WTC11 (cell line): ENCODE measurements around the gene H2BW1.

Experiments used
- ATF1 ChIP-seq: sonication (generic); formaldehyde crosslinking; IDR thresholded peaks from 2 replicates; pipeline ENCODE4 v1.8.1; 2023; ENCODE audit warnings: mild to moderate bottlenecking, moderate library complexity, missing genetic modification reagents
- ATF6 ChIP-seq: sonication (generic); formaldehyde crosslinking; IDR thresholded peaks from 2 replicates; pipeline ENCODE4 v1.8.1; 2023; ENCODE audit warnings: mild to moderate bottlenecking, missing genetic modification reagents
- CREM ChIP-seq: sonication (generic); formaldehyde crosslinking; IDR thresholded peaks from 2 replicates; pipeline ENCODE4 v1.8.1; 2022; ENCODE audit warnings: mild to moderate bottlenecking, missing genetic modification reagents, moderate library complexity
- CTCF ChIP-seq: fragments of 200-600 bp; IDR thresholded peaks from 2 replicates; pipeline ENCODE4 v1.8.0; 2022; ENCODE audit warnings: antibody characterized with exemption
- E2F4 ChIP-seq: sonication (generic); formaldehyde crosslinking; IDR thresholded peaks from 2 replicates; pipeline ENCODE4 v1.8.1; 2022; ENCODE audit warnings: low read depth, mild to moderate bottlenecking, moderate library complexity, missing genetic modification reagents, borderline replicate concordance
- ESRRA ChIP-seq: sonication (generic); formaldehyde crosslinking; IDR thresholded peaks from 2 replicates; pipeline ENCODE4 v1.8.1; 2022; ENCODE audit warnings: mild to moderate bottlenecking, missing genetic modification reagents, borderline replicate concordance
- FOXJ3 ChIP-seq: sonication (generic); formaldehyde crosslinking; IDR thresholded peaks from 2 replicates; pipeline ENCODE4 v1.9.0; 2021; ENCODE audit warnings: missing genetic modification reagents, mild to moderate bottlenecking, borderline replicate concordance
- IRF1 ChIP-seq: sonication (generic); formaldehyde crosslinking; IDR thresholded peaks from 2 replicates; pipeline ENCODE4 v1.8.0; 2023; ENCODE audit warnings: missing genetic modification reagents
- SOX15 ChIP-seq: fragments of 250-450 bp; sonication (Bioruptor Pico); IDR thresholded peaks from 2 replicates; pipeline ENCODE4 v1.9.0; 2021; ENCODE audit warnings: mild to moderate bottlenecking
- USF1 ChIP-seq: sonication (generic); formaldehyde crosslinking; IDR thresholded peaks from 2 replicates; pipeline ENCODE4 v1.8.0; 2022; ENCODE audit warnings: mild to moderate bottlenecking, missing genetic modification reagents
- ZNF138 ChIP-seq: sonication (generic); formaldehyde crosslinking; conservative IDR thresholded peaks from 2 replicates; pipeline ENCODE4 v1.8.1; 2022; ENCODE audit warnings: mild to moderate bottlenecking, moderate library complexity, missing genetic modification reagents
- ZNF219 ChIP-seq: sonication (generic); formaldehyde crosslinking; IDR thresholded peaks from 2 replicates; pipeline ENCODE4 v1.8.0; 2023; ENCODE audit warnings: missing genetic modification reagents, mild to moderate bottlenecking, borderline replicate concordance
- ZNF512 ChIP-seq: sonication (generic); formaldehyde crosslinking; IDR thresholded peaks from 2 replicates; pipeline ENCODE4 v1.8.1; 2022; ENCODE audit warnings: missing genetic modification reagents, borderline replicate concordance

- TF ChIP-seq ZNF138 (CRISPR knock-in tag) (no peak), E2F4 (CRISPR knock-in tag) (no peak), ZNF219 (CRISPR knock-in tag) (no peak), CTCF (no peak), ZNF512 (no peak), USF1 (CRISPR knock-in tag) (no peak), SOX15 (CRISPR knock-in tag) (no peak), ATF1 (CRISPR knock-in tag) (no peak), ESRRA (no peak), ATF6 (no peak), FOXJ3 (CRISPR knock-in tag) (no peak), IRF1 (no peak), CREM (CRISPR knock-in tag) (no peak)
Observed at GRCh38 chrX:104047171-104047570, 33.7 kb upstream of the H2BW1 start.
